HG03159 (cell line): ENCODE results near the gene GAS7.

ENCODE experiments used
- ATAC-seq: cut with Tn5 transposase; IDR thresholded peaks from one replicate; pipeline ENCODE4 v1.9.1; 2021; ENCODE audit warnings: mild to moderate bottlenecking, moderate library complexity; ENCODE audit not compliant: unreplicated experiment

The GAS7 gene

DNA sequence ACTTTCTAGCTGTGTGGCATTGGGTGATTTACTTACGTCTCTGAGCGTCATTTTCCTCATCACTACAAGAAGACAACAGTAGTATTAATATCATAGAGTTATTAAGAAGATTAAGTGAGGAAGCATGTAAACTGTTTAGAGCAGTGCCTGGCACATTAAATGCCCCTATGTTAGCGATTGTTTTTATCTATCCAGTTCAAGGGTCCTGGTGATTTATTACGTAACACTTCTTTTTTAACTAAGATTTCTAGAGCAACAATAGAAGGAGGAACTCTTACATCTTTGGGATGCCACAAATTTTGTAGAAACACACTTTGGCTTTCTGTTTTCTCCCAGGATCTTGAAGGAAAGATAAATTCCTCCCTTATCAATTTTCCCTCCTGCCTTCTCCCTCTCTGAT, 3.3 kb upstream of the GAS7 start:
- ATAC-seq = no peak

- no peak for ATAC-seq
Measured at GRCh38 chr17:10200645-10201044, 2.2 kb upstream of the GAS7 start.

GRCh38 chr17:10200016-10200415, 1.6 kb upstream of the GAS7 start:
- no peak for ATAC-seq

- ATAC-seq = no peak
Measured at GRCh38 chr17:10197721-10198508, 491 bp downstream of the GAS7 start.

- no peak for ATAC-seq
Measured at GRCh38 chr17:10197362-10197720, 1.1 kb downstream of the GAS7 start.

DNA sequence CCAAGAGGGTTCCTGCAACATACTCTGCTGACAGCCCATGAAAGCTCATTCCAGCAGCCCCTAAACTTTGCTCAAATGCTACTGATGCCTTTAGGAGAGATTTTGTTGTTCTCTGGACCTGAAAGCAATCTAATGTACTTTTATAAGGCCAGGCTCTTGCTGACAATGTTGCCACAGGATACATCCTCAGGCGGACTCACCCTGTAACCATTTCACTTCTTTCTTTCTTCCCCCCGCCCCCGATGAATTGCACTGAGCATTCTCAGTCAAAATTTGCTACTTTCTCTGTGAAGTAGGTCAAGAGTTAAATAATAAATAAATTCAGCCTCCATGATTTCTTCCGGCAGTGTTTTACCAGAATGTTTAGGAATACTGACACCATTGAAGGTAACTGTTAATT, 1.5 kb downstream of the GAS7 start:
- no peak for ATAC-seq

- ATAC-seq = no peak
Measured at GRCh38 chr17:10196384-10196895, 2.0 kb downstream of the GAS7 start.

- ATAC-seq = no peak
Measured at GRCh38 chr17:10195090-10195805, 3.2 kb downstream of the GAS7 start.

DNA sequence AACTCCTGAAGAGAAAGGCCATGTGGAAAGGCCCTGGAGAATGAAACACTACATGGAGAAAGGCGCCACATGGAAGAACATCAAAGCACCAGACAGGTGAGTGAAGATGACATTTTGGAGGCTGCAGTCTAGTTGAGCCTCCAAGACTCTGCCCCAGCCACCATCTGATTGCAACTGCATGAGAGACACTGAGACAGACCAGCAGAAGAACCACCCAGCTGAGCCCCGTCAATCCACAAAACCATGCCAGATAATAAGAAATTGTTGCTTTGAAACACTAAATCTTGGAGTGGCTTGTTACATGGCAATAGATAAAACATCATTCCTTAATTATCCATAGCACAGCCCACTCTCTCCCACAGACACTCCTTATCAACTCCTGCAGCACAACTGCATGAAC, 4.8 kb downstream of the GAS7 start:
- ATAC-seq = no peak

GRCh38 chr17:10192972-10193371, 5.4 kb downstream of the GAS7 start:
- ATAC-seq = no peak

GRCh38 chr17:10192461-10192860, 5.9 kb downstream of the GAS7 start:
- ATAC-seq = no peak

- ATAC-seq = no peak
Measured at GRCh38 chr17:10187456-10187855, 10.9 kb downstream of the GAS7 start.

- no peak for ATAC-seq
Measured at GRCh38 chr17:10186771-10187410, 11.5 kb downstream of the GAS7 start.

GRCh38 chr17:10183931-10184930, 14.2 kb downstream of the GAS7 start:
- no peak for ATAC-seq

DNA sequence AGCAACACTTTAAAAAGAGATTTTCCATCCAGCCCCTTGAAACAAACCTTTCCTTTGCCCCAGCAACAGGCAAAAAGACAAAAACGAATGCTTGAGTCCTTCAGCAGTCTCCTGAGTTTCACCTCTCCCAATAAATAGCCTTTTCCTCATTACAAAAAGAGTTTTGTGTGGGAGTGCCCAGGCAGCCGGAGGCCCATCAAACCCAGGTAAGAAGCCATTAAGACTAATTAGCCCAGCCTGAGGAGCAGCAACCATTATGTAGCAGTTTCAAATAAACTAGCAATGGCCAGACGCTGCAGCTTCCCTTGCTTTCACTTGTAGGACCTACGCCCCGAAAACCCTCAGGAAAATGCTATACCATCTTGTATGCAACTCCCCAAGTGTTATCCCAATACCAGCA, 15.6 kb downstream of the GAS7 start:
- ATAC-seq = no peak

DNA sequence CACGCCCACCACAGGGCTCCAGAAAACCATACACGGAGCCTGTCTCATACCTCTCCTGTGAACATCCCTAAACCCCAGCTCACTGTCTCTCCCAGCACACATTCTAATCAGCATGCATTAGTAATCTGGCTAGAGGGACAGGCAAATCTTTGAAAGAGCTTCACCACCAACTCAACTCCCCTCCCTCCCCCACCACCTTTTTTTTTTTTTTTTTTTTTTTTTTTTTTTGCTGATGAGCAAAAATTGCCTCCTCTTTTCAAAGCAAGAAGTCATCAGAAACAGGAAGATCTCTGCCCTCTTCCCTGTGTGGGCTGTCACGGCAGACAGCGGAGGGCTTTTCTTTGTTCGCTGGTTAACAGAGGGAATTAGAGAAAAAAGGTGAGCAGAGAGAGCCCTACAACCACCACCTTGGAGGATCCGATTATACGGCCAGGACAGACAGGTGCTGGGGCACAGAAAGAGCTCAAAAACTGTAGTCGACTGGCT, 19.9 kb downstream of the GAS7 start:
- no peak for ATAC-seq

GRCh38 chr17:10177913-10178505, 20.4 kb downstream of the GAS7 start:
- ATAC-seq = no peak

DNA sequence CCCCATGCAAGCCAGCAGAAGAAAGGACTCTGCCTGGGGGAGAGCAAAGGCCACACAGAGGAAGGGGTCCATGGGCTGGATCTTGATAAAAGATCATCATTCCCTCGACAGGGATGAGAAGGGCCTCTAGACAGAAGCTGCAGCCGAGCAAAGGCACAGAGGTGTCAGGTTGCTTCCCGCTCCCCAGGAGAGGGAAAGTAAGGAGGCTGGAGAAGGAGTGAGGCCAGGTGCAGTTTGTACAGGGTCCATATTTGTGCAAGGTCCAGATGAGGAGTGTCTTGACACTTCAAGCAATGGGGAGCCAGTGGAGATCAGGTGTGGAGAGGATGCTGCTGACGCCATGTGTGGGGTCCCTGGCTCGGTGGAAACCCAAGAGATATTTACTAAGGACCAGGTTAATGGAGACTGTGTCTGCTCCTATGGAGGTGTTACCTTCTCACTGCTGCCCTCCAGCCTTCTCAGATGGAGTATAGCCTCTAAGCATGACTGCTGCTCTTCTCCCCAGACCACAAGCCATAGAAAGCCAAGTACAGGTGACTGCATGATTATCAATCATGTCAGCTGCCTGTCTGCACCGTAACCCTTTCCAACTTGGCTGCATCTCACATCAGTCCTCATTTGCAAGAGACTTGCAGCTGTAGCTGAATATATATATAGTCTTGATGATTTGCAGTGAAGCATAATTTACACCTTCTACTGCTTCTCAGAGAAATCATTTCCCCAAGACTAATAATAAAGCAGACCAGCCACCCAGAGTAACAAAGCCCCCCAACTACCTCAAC, 21.1 kb downstream of the GAS7 start:
- ATAC-seq = no peak

DNA sequence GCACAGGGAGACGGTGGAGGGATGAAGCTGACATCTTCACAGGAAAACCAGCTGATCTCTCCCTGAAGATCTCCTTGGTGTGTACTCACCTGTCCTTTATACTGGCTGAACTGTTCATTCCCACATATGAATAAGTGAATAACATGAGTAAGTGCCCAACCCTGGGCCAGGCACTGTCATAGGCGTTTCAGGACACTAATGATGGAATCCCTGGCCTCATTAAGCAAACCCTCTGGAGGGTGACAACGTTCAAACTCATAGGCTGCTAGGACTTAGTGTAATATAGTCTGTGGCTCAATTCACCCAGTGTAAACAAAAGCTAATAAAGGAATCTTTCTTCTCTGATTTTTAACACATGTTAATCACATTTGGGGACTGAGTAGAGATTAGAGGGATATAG, 24.5 kb downstream of the GAS7 start:
- ATAC-seq = no peak
